GM12892 (cell line): ENCODE measurements around the gene CD52.

Experiments used
- POLR2A ChIP-seq: IDR thresholded peaks from 2 replicates; pipeline ENCODE4 v1.6.1; 2011; ENCODE audit warnings: low read depth, low read length, control low read depth
- POLR2AphosphoS5 ChIP-seq: IDR thresholded peaks from 2 replicates; pipeline ENCODE4 v1.6.1; 2011; ENCODE audit warnings: low read depth, low read length, control low read depth

DNA sequence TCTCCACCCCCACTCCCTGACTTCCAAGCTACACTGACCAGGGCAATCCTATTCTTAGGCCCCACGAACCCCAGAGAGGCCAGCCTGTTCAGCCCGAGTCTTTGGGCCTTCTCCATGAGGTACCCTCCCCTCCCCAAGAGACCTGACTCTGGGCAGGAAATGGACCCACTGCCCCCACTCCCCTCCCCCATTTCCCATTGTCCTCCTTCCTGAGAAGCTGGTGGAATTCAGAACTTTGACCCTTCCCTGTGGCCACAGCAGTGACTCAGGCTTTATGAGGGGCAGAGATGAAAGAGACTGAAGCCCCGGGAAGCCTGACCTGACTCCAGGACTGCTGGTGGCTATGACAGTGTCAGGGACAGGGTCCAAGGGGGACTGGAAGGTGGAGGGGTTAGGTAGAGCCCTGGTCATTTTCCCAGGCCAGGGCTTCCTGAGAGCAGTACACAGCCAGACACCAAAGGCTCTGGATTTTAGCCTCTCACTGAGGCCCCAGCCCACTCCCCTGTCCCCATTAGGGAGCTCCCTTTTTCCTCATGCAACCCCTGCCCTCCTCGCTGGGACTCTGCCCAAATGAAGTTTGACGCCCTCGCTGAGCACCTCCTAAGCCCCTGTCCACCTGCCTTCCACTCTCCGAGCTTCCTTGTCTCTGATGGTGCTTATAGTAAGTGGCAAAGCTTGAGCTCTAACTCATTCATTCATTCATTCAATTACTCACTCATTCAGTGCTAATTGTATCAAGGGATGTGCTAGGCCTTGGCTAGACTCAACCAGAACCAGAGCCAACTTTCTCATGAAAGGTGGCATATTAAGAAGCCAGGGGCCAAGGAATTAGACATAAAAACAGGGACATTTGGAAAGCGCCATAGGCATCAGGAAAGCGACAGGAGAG is 33.2 kb downstream of the CD52 start:
- no peak for TF ChIP-seq POLR2A
- TF ChIP-seq POLR2AphosphoS5, result no peak
